Endometrial microvascular endothelial cells (primary cell): Measurements from ENCODE around the gene BICDL2. TPM values are rescaled to one million over a fixed set of nuclear protein-coding genes. Genes with fewer than 3 reads are reported as not detected.

Experiments used
- in situ Hi-C: cut with HindIII; loops from 2 replicates; pipeline ENCODE4 v1.10.0; 2017; ENCODE audit warnings: low sequenced_read_pairs, low pct_unique_long_range_greater_than_20kb; ENCODE audit errors: inconsistent ontology term
- total RNA-seq: library from RNA; depleted of rRNA; stranded (reverse); fragments of >200 nt; gene quantifications from one replicate; pipeline ENCODE4 v1.2.3, GENCODE V29; 2015; ENCODE audit errors: inconsistent ontology term

Gene BICDL2
- total RNA-seq, 1 donor from 2014 or later, result not detected

GRCh38 chr16:3001316-3001715, 35.4 kb downstream of the BICDL2 start:
- in situ Hi-C loops, result no loop called here

DNA sequence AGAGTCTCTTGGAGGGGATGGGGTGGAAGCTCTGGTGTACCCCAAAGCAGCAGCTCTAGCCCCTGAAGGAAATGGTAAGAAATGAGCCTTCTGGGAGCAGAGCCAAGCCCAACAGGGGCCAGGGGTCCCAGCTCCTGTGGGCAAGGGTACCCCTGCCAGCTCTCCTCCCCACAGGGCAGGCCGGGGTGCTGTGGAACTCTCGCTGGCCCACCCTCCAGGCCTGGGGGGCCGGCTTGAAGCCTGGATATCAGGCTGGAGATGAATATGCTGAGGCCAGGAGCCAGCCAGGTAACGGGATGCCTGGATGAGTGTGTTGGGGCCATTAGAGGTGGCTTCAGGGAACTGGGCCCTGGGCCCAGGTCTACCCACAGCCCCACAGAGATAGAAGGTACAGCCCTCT, 36.2 kb downstream of the BICDL2 start:
- in situ Hi-C loops, result no loop called here

- in situ Hi-C loops, result no loop called here
Observed at GRCh38 chr16:2999929-3000328, 36.8 kb downstream of the BICDL2 start.

DNA sequence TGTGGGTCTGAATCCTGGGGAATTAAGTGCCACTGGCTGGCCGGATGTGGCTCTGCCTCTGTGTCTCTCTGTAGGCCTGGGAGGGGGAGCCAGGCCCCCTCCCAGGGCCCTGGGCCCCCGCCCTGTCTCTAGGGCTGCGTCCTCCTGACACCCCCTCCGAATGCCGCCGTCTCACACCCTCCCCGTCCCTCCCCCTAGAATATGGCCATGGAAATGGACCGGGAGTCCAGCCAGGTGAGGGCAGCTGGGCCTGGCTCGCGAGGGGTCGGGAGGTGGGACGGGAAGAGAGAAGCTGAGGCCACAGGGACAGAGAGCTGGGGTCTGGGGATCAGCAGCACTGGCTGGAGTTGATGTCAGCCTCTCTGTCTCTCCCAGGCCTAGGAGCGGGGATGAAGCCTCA, 40.4 kb downstream of the BICDL2 start:
- in situ Hi-C loops, result no loop called here

- in situ Hi-C loops, result no loop called here
Observed at GRCh38 chr16:2992383-2993081, 44.2 kb downstream of the BICDL2 start.

DNA sequence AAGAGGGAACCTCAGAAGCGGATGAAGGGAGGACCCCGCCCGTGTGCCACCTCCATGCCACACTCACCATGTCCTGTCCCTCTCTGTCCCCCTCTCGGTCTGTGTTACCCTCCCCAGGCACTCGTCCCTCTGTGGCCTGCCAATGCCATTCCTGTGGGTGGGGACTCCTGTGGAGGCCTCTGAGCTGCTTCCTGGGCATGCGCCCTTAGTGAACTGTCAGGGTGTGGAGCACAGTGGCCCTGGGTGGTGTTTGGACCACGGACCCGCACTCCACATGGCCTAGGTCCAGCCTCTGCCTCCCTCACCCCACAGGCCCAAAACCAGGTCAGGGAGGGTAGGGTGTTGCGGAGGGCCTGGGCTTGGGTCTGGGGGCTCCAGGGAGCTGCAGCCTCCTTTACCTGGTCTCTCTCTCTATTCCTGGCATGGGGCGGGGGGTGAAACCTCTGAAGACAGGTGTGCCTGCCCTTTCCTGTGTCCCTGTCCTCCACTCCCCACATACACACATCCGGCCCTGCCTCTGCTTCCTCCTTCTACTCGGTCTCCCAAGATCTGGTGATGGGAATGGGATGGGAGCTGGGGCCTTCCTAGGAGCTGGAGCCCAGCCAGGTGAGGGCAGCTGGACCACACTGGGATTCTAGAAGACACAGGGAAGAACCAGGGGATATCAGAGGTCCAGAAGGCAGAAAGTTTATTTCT, 45.0 kb downstream of the BICDL2 start:
- in situ Hi-C loops, result no loop called here

DNA sequence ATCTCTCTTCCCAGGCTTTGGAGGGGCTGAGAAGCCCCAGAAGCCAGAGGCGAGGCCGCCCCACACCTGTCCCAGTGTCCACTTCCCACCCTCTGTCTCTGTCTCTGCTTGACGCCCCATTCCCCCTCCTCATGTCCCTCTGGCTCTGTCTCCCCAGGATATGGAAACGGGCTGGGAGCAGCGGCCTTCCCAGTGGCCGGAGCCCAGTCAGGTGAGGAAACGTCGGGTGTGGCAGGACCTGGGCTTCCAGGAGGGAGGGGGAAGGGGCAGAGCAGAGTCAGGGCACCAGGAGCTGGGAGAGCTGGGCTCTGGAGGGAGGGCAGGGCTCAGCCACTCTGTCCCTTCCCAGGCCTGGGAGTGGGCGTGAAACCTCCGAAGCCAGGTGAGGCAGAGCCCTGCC, 45.9 kb downstream of the BICDL2 start:
- in situ Hi-C loops, result no loop called here

DNA sequence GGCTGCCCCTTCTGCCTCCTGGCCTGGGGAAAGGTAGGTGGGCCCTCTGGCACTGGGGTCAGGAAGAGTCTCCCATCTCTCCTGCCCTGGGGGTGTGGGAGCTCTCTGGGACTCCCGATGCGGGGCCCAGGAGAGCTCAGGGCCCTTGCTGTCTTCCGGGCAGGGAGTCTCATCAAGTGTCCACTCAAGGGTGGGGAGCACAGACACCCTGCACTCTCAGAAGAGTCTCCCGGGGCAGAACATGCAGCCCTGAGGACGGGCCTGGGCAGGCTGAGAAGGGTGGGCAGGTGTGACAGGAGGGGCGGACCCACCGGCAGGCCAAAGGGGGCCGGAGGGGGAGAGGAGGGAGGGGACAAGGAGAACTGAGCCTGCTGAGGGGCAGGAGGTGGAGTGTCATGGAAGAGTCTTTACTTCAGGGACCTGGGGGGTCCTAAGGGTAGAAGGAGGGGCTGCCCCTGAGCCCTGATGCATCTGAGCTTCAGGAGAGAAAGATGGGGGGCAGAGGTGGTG, 48.1 kb downstream of the BICDL2 start:
- in situ Hi-C loops, result no loop called here

GRCh38 chr16:2987833-2988232, 48.9 kb downstream of the BICDL2 start:
- in situ Hi-C loops, result no loop called here

GRCh38 chr16:2987286-2987685, 49.5 kb downstream of the BICDL2 start:
- in situ Hi-C loops, result no loop called here

DNA sequence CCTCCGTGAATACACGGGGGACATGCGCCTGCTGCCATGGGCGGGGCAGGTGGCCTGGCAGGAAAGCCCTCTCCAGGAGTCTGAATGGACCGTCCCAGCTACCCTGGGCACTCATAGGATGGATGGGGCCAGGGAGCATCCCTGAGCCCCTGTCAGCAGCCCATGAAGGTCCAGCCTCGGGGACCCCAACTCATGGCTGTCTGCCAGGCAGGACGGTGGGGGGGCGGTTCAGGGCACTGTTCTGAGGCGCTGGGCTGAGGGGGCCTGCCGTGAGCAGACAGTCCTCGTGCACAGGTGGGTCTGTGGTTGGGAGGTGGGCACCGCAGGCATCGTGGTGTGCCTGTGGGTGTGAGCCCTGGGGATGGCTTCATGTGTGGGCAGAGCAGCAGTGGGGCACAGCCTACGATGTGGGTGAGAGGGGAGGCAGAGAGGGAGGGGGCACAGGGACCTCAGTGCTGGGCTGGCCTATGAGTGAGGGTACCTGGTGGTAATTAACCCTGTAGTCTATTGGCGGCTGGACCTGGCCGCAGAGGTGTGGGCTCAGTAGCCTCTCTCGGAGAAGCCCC, 50.0 kb downstream of the BICDL2 start:
- in situ Hi-C loops, result no loop called here

DNA sequence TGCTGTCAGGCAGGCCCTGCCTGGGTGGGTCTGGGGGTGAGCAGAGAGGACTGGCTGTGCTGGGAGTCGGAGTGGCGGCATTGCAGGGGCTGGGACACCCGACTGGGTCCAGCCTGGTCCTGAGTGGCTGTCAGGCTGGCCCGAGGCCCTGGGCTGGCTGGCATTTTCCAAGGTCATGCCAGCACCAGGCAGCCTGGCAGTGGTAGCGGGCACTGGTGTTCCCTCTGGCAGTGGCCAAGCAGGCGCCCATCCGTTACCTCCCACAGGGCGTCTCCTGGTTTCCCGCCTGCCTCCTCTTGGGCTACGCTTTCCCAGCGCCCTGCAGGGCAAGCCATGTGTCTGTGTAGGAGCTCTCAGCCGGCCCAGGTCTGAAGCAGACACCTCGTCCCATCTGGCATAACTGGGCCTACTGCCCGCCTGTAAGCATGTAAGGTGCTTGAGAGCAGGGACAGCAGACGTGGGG, 50.8 kb downstream of the BICDL2 start:
- in situ Hi-C loops, result no loop called here

- in situ Hi-C loops, result no loop called here
Observed at GRCh38 chr16:2985462-2985861, 51.3 kb downstream of the BICDL2 start.

DNA sequence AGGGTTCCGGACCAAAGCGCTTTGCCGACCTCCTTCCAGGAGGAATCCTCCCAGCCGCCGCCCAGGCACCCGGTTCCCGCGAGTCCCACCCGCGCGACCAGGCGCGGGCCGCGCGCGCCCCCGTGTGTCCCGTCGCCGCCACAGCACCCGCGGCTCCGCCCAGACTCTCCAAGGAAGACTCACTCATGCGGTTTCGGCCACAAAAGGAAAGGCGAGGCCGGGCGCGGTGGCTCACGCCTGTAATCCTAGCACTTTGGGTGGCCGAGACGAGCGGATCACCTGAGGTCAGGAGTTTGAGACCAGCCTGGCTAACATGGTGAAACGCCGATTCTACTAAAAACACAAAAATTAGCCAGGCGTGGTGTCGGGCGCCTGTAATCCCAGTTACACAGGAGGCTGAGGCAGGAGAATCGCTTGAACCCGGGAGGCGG, 53.0 kb downstream of the BICDL2 start:
- in situ Hi-C loops, result no loop called here

GRCh38 chr16:2982402-2982801, 54.3 kb downstream of the BICDL2 start:
- in situ Hi-C loops, result no loop called here

DNA sequence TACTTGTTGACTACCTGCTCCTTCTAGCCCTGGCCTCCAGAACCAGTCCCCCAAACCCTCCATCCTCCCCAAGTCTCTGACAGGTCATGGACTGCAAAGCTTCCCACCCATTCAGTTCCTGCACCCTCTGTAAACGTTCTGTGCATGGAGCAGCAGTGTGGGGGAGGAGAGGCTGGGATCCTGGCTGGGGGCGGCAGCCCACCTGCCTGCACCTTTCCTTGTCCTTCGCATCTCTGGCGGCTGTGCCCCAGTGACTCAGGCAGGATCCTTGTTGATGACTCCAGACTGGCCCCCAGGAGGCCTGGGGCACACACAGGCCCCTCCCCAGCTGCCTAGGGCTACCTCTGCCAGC, 54.9 kb downstream of the BICDL2 start:
- in situ Hi-C loops, result no loop called here

DNA sequence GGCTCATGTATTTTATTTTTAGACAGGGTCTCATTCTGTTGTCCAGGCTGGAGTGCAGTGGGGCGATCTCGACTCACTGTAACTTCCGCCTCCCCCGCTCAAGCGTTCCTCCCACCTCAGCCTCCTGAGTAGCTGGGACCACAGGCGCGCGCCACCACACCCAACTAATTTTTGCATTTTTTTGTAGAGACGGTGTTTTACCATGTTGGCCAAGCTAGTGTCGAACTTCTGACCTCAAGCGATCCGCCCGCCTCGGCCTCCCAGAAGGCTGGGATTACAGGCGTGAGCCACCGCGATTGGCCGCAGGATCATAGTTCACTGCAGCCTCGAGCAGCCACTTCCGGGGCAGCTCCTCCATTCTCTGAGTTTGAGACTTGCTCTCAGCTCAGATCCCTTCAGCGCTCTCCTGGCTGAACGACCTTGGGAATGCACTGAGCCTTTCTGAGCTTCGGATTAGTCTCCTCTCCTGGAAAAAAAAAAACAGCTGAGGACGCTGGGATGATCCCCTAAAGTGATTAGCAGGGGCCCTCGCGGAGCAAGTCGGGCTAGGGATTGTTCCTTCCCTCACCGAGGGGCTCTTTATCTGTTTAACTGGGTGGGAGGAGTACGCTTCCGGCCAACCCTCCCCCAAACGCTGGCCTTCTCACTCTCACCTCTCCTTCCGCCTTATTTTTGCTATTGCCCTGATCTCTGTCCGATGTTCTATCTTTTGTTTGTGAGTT, 55.4 kb downstream of the BICDL2 start:
- in situ Hi-C loops, result no loop called here

GRCh38 chr16:2980227-2981176, 56.2 kb downstream of the BICDL2 start, which contains the start of gene PKMYT1:
TSS of gene PKMYT1 (minus strand) at chr16:2980446. CDS start at chr16:2979657, 789 bp downstream.
- in situ Hi-C loops, result no loop called here
